HT-29 (cell line): ENCODE measurements around the gene MARCHF6. TPM values are rescaled to one million over a fixed set of nuclear protein-coding genes. Genes with fewer than 3 reads are reported as not detected.
"Not testable (repeated sequence)": the region's sequence is repeated elsewhere in the genome, so short reads cannot be mapped to it uniquely, and the experiment has no call there.

Source experiments
- DNase-seq: peaks from one replicate; pipeline ENCODE4 v3.0.0-alpha.2; 2015; ENCODE audit warnings: low spot score
- total RNA-seq: library from RNA; depleted of rRNA; stranded (reverse); fragments of >200 nt; shearing (Covaris generic); gene quantifications from 2 replicates; pipeline ENCODE4 v1.2.3, GENCODE V29; 2014

MARCHF6 gene
- total RNA-seq, 1 experiment from 2014 or later: 107 TPM

GRCh38 chr5:10351919-10352318 lies 1.6 kb upstream of the MARCHF6 start:
- DNase-seq: no peak

GRCh38 chr5:10352430-10353240 lies 860 bp upstream of the MARCHF6 start:
- DNase-seq: no peak

GRCh38 chr5:10354048-10354872 lies 765 bp downstream of the MARCHF6 start:
- DNase-seq: peak; percentile 70

GRCh38 chr5:10355071-10355889 lies 1.8 kb downstream of the MARCHF6 start:
- peak; percentile 67 for DNase-seq

- DNase-seq: no peak
Measured at GRCh38 chr5:10358999-10359398, 5.5 kb downstream of the MARCHF6 start.

GRCh38 chr5:10360686-10361085 lies 7.2 kb downstream of the MARCHF6 start:
- no peak for DNase-seq

- DNase-seq: no peak
Measured at GRCh38 chr5:10363519-10364185, 10.2 kb downstream of the MARCHF6 start.

- peak; percentile 58 for DNase-seq
Measured at GRCh38 chr5:10364186-10364689, 10.7 kb downstream of the MARCHF6 start.

- DNase-seq: no peak
Measured at GRCh38 chr5:10365782-10366181, 12.3 kb downstream of the MARCHF6 start.

GRCh38 chr5:10366310-10367272 lies 13.1 kb downstream of the MARCHF6 start:
- DNase-seq: peak; percentile 63

- DNase-seq: no peak
Measured at GRCh38 chr5:10367579-10367978, 14.1 kb downstream of the MARCHF6 start.

- DNase-seq: no peak
Measured at GRCh38 chr5:10370931-10371330, 17.4 kb downstream of the MARCHF6 start.

GRCh38 chr5:10371369-10371768 lies 17.9 kb downstream of the MARCHF6 start:
- not testable (repeated sequence) for DNase-seq

GRCh38 chr5:10372726-10373709 lies 19.5 kb downstream of the MARCHF6 start:
- DNase-seq: no peak

- DNase-seq: no peak
Measured at GRCh38 chr5:10374046-10375022, 20.8 kb downstream of the MARCHF6 start.

- not testable (repeated sequence) for DNase-seq
Measured at GRCh38 chr5:10375146-10375545, 21.7 kb downstream of the MARCHF6 start.

- DNase-seq: no peak
Measured at GRCh38 chr5:10376544-10376943, 23.0 kb downstream of the MARCHF6 start.
